Measurements from ENCODE around the gene CHMP3.

CHMP3 gene

GRCh38 chr2:86471637-86472036 is 91.6 kb downstream of the CHMP3 start:
- DNase-seq: no peak

GRCh38 chr2:86470890-86471289 is 92.4 kb downstream of the CHMP3 start:
- no peak for DNase-seq

- no peak for DNase-seq
These were observed 94.8 kb downstream of the CHMP3 start for GRCh38 chr2:86468162-86469033.

GRCh38 chr2:86466306-86466705 is 96.9 kb downstream of the CHMP3 start:
- no peak for DNase-seq

- no peak for DNase-seq
These were observed 98.6 kb downstream of the CHMP3 start for GRCh38 chr2:86464652-86465051.

GRCh38 chr2:86461042-86461743 is 102.0 kb downstream of the CHMP3 start:
- no peak for DNase-seq

GRCh38 chr2:86455181-86455580 is 108.1 kb downstream of the CHMP3 start:
- DNase-seq: no peak

- DNase-seq: no peak
These were observed 109.0 kb downstream of the CHMP3 start for GRCh38 chr2:86454238-86454637.

- DNase-seq: peak in 6 of 56 donors; percentile 4 to 48 (median 13)
These were observed 109.4 kb downstream of the CHMP3 start for GRCh38 chr2:86453836-86454235.

All from nucleus accumbens (tissue), 56 donors.